GM18519 (cell line): ENCODE data around the gene ANO2.

Source experiments
- ATAC-seq: cut with Tn5 transposase; IDR thresholded peaks from one replicate; pipeline ENCODE4 v1.9.1; 2021; ENCODE audit warnings: mild to moderate bottlenecking, moderate library complexity; ENCODE audit not compliant: unreplicated experiment, low FRiP score

ANO2 gene

GRCh38 chr12:5524769-5525436, 420.2 kb downstream of the ANO2 start:
- ATAC-seq: no peak

DNA sequence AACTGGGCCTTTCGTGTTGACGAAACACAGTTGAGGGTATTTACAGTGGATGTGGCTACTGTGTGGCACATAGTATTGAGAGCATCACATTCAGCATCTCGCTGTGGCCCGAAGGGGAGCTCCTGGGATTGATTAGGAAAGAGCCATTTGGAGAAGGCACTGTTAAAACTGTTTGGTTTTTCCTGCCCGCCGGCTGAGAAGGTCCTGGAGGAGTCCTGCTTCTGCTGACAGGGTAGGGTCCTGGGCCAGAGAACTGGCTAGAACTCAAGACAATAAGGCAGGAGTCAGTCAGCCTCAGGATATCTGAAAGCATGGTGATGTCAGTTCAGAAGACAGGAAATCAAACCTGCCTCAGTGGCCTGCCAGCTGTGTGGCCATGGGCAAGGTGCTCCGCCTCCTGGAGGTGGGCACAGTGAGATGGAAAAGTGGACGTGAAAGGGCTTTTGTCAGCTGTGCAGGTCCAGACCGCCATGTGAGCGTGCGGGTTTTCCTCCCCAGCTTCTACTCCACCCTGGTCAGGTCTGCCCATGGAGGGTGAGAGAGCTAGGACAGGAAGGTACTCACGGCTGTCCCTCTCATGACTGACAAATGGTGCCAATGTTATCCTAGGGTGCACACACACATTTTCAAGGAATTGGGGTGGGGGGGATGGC, 420.8 kb downstream of the ANO2 start:
- no peak for ATAC-seq

- no peak for ATAC-seq
These were observed 421.5 kb downstream of the ANO2 start for GRCh38 chr12:5523396-5524115.

DNA sequence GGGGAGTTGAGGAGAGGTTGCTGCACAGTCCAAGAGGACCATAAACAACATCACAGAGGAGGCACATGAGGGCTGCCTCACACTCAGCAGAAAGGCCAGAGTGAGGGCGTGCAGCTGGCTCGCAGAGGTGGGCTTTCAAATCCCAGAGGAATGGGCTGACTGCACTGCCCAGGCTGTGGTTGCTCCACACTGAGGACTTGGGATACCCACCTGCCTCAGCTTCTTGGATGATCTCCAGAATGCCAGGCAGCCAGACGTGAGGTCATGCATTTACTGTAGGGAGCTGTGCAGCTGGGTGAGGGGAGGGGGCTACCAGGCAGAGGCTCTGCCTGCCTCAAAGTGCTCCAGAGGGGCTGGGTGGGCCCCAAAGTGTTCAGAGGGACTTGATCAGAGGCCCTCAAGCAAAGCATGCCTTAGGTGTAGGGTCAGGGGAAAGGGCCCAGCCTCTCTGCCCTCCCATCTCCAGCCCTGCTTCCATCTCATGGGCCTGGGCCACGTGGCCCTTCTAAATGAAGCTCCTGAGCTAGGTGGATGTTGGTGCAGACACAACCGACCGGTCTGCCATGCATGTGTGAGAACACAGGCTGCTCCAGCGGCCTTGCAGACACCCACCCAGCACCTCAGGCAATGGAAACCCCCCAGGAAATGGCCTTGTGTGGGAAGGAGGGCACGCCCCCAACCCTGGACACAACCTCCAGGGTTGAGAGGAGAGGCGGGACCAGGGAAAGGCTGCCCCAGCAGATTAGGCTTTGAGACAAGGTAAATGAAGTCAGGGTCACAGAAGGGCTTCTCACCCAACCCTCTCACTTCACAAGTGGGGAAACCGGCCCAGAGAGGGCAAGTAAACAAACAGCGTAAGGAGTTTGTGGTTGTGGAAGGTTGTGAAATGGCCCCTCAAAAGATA, 422.4 kb downstream of the ANO2 start:
- no peak for ATAC-seq

DNA sequence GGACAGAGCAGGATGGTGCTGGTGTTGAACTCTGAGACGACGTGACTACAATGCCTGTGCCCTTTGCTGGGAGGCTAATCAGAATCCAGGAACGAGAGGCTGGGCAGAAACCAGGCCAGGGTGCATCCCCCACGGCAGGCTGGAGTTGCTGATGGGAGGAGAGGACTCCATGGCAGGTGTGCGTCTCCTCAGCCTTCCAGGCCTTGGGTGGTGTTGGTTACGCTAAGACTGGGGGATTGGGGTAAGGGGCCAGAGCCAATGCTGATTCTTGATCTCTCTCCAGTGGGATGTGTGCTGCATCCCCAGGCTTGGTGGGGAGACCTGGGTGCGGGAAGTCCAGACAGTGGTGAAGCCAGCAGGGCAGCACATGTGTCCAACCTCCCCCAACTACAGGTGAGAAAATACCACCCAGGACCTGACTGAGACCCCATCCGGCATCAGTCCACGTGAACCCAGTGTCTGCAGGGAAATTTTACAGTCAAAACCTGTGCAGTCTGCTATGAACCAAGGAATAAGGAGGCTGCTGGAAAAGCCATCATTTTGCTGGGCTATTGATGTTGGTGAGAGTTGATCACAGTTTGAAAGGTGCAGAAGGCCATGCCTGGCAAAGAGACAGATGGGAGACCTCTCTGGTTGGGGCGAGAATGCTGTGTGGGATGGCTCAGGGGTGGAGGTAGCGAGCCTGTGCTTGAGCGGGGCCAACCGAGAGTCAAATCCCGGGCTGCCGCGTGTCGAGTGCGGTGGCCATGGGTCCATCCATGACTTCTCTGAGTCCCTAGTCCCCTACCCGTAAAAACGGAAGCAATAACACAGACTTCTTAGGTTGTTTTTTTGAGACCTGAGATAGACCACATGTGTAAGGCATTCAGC, 423.4 kb downstream of the ANO2 start:
- ATAC-seq: no peak

DNA sequence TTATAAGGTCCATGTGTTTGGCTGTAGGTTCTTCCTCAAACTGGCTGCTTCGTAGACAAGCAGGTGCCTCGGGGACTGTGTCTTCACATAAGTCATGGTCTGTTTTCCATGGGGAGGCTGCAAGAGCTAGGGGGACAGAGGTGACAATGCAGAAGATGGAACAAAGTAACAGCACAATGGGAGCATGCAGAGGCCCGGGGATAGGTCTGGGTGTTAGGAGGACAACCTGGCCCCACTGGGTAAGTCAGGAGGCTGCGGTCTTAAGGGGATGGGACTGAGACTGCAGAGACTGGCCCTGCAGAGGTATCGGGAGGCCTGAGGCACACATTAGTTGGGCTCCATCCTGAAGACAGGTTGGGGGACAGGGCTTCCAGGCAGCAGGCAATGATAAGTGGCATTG, 424.2 kb downstream of the ANO2 start:
- ATAC-seq: no peak

GRCh38 chr12:5520037-5520436, 425.0 kb downstream of the ANO2 start:
- no peak for ATAC-seq

- ATAC-seq: no peak
These were observed 426.3 kb downstream of the ANO2 start for GRCh38 chr12:5518584-5519365.

DNA sequence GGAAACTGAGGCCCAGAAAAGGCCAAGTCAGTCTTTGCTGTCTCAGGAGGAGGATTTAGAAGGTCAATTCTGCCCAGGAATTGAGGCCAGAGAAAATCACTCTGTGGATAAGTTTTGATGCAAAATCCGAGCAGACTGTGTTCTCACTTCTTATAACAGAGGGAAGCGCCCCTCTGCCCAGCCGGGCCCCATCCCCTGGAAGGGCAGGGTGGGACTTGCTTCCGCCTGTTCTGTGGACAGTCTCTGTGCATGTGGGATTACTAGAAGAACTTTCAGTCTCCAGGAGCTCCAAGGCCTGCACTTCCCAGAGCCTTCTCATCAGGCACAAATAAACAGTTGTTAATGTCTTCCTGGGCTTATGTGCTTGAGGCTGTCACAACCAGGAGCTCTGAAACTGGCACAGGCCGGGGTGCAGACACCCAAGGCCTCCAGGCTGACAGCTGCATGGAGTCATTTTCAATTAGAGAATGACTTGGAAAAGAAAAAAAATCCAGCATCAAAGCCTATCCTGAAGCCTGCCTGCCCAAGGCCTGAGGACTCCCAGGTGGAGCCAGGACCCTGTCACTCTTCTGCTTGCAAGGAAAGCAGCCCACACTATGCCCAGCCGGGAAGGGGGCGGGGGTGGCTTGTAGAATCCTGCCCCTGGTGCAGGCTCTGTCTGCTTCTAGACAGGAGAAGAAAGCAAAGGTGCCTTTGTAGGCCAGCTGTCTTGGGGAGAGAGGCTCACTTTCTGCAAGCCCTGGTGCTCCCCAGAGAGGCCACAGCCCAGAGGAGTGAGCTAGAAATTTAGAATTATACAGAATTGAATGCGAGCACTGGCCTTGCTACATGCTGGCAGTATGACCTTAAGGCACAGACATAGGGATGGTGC, 428.5 kb downstream of the ANO2 start:
- ATAC-seq: no peak

GRCh38 chr12:5515458-5515857, 429.6 kb downstream of the ANO2 start:
- no peak for ATAC-seq

- no peak for ATAC-seq
These were observed 430.5 kb downstream of the ANO2 start for GRCh38 chr12:5514545-5514944.

- ATAC-seq: no peak
These were observed 431.0 kb downstream of the ANO2 start for GRCh38 chr12:5514016-5514415.

DNA sequence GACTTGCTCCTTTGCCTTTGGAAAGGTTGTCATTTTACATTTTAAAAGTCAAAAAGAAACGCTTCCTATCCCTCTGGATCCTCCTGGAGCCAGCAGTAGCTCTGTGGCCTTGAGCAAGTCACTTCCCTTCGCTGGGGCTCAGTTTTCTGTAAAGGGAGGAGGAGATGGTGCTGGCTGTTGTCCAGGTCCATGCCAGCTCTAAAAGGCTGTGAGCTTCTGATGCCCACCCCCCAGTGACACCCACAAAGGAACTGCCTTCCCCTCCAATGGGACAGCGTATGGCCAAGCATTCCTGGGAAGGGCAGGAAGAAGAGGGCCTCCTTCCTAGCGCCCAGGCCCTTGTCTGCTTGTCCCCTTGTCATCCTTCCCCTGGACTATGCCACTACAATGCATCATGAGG, 431.7 kb downstream of the ANO2 start:
- ATAC-seq: no peak
